Measurements from ENCODE around the gene STARD3.

DNA sequence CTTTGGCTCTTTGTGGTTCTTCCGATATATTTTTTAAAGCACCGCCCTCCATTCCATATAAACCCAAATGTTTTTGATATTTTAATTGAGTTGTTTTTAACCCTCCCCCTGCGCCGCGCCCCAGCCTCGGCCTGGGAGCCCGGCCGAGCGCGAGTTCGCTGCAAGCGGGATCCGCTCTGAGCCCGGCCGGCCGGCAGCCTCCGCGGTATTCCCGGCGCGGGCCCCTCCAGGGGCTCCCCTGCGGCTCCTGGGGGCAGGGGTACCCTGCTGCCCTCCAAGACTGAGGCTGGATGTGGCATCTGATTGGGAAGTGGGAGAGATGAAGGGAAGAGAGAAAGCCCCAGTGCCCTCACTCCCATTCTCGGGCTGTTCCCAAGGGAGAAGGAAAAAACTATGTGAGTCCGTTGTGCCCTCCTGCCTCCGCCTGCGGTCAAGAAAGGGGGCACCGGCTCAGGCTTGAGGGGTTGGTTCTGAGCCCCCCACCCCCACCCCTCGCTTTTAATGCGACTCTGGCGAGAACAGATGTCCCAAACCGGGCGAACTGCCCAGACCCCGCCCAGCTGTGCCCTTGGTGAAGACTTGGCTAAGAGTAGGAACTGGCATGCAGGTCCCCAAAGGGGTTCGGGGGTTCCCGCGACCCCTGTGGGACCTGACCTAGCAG, 37.8 kb upstream of the STARD3 start:
- no peak for TF ChIP-seq POLR2A (IDR thresholded peaks at IDR 0.05)
- TF ChIP-seq, protein P1, sequence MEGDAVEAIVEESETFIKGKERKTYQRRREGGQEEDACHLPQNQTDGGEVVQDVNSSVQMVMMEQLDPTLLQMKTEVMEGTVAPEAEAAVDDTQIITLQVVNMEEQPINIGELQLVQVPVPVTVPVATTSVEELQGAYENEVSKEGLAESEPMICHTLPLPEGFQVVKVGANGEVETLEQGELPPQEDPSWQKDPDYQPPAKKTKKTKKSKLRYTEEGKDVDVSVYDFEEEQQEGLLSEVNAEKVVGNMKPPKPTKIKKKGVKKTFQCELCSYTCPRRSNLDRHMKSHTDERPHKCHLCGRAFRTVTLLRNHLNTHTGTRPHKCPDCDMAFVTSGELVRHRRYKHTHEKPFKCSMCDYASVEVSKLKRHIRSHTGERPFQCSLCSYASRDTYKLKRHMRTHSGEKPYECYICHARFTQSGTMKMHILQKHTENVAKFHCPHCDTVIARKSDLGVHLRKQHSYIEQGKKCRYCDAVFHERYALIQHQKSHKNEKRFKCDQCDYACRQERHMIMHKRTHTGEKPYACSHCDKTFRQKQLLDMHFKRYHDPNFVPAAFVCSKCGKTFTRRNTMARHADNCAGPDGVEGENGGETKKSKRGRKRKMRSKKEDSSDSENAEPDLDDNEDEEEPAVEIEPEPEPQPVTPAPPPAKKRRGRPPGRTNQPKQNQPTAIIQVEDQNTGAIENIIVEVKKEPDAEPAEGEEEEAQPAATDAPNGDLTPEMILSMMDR (IDR thresholded peaks at IDR 0.05 in 8 of 11, conservative IDR thresholded peaks at IDR 0.05 in 3 of 11): no peak

Measured in spleen (tissue), 7 donors.